Neural cell (in vitro differentiated cells): ENCODE data around the gene SLC44A1. TPM values are rescaled to one million over a fixed set of nuclear protein-coding genes. Genes with fewer than 3 reads are reported as not detected.

ENCODE experiments used
- H2AFZ ChIP-seq: fragments of 200-600, 300-800 bp; sonication (generic), shearing (Covaris generic); 2 replicates; pipeline ENCODE4 v1.6.0; 2014; ENCODE audit warnings: low read depth, mild to moderate bottlenecking, antibody characterized with exemption, low read length, moderate library complexity
- H3F3A ChIP-seq: fragments of 200-600 bp; shearing (Covaris generic); 2 replicates; pipeline ENCODE4 v1.6.1; 2016; ENCODE audit warnings: mild to moderate bottlenecking, moderate library complexity, mixed read lengths, antibody characterized with exemption, low read length; ENCODE audit not compliant: insufficient read depth, poor library complexity, severe bottlenecking
- H3K27ac ChIP-seq: fragments of 200-600, 300-800 bp; sonication (generic), shearing (Covaris generic); 2 replicates; pipeline ENCODE4 v1.5.1; 2014; ENCODE audit warnings: mild to moderate bottlenecking, low read length, moderate library complexity
- H3K27me3 ChIP-seq: fragments of 300-800, 200-600 bp; sonication (generic), shearing (Covaris generic); 2 replicates; pipeline ENCODE4 v1.6.0; 2014; ENCODE audit warnings: mild to moderate bottlenecking, low read depth, low read length, moderate library complexity; ENCODE audit not compliant: insufficient read depth
- H3K36me3 ChIP-seq: fragments of 300-800, 200-600 bp; sonication (generic), shearing (Covaris generic); 2 replicates; pipeline ENCODE4 v1.5.1; 2014; ENCODE audit warnings: mild to moderate bottlenecking, antibody characterized with exemption, low read length, moderate library complexity; ENCODE audit not compliant: insufficient read depth
- H3K4me2 ChIP-seq: fragments of 300-800, 200-600 bp; sonication (generic), shearing (Covaris generic); 2 replicates; pipeline ENCODE4 v1.6.0; 2014; ENCODE audit warnings: mild to moderate bottlenecking, low read length
- H3K4me3 ChIP-seq: fragments of 300-800, 200-600 bp; sonication (generic), shearing (Covaris generic); 2 replicates; pipeline ENCODE4 v1.5.1; 2014; ENCODE audit warnings: mild to moderate bottlenecking, low read length, moderate library complexity
- H3K79me2 ChIP-seq: fragments of 200-600 bp; shearing (Covaris generic); replicated peaks from 2 replicates; pipeline ENCODE4 v1.6.0; 2014; ENCODE audit warnings: mild to moderate bottlenecking, low read length, moderate library complexity; ENCODE audit not compliant: insufficient read depth
- H3K9ac ChIP-seq: fragments of 300-800, 200-600 bp; sonication (generic), shearing (Covaris generic); 2 replicates; pipeline ENCODE4 v1.6.1; 2016; ENCODE audit warnings: mild to moderate bottlenecking, low read length, mixed read lengths
- H3K9me2 ChIP-seq: fragments of 200-600 bp; shearing (Covaris generic); 2 replicates; pipeline ENCODE4 v1.6.1; 2016; ENCODE audit warnings: mild to moderate bottlenecking, low read length, mixed read lengths; ENCODE audit not compliant: insufficient read depth
- H3K9me3 ChIP-seq: fragments of 200-600, 300-800 bp; sonication (generic), shearing (Covaris generic); 2 replicates; pipeline ENCODE4 v1.6.1; 2016; ENCODE audit warnings: mild to moderate bottlenecking, mixed run types, low read length, moderate library complexity, mixed read lengths
- H4K20me1 ChIP-seq: fragments of 200-600 bp; shearing (Covaris generic); 2 replicates; pipeline ENCODE4 v1.6.1; 2016; ENCODE audit warnings: mild to moderate bottlenecking, mixed run types; ENCODE audit not compliant: insufficient read depth
- EP300 ChIP-seq: fragments of 450-650 bp; conservative IDR thresholded peaks from 2 replicates; pipeline ENCODE4 v1.6.1; 2014; ENCODE audit warnings: antibody characterized with exemption, mild to moderate bottlenecking, moderate library complexity; ENCODE audit not compliant: poor library complexity, severe bottlenecking
- EZH2 ChIP-seq: fragments of 200-600, 300-800 bp; shearing (Covaris generic), sonication (generic); IDR thresholded peaks from 2 replicates; pipeline ENCODE4 v1.6.1; 2014; ENCODE audit warnings: antibody characterized with exemption, low read length, borderline replicate concordance, mild to moderate bottlenecking; ENCODE audit not compliant: insufficient read depth, poor library complexity, severe bottlenecking
- MXI1 ChIP-seq: fragments of 450-650 bp; conservative IDR thresholded peaks from 2 replicates; pipeline ENCODE4 v1.6.1; 2014; ENCODE audit warnings: antibody characterized with exemption, mild to moderate bottlenecking; ENCODE audit not compliant: poor library complexity, severe bottlenecking
- POLR2AphosphoS5 ChIP-seq: IDR thresholded peaks from 2 replicates; pipeline ENCODE4 v1.6.1; 2012
- RAD21 ChIP-seq: fragments of 450-650 bp; conservative IDR thresholded peaks from 2 replicates; pipeline ENCODE4 v1.6.1; 2014; ENCODE audit warnings: antibody characterized with exemption, mild to moderate bottlenecking, moderate library complexity
- SMC3 ChIP-seq: fragments of 450-650 bp; conservative IDR thresholded peaks from 2 replicates; pipeline ENCODE4 v1.6.1; 2014; ENCODE audit warnings: antibody characterized with exemption, mild to moderate bottlenecking, moderate library complexity; ENCODE audit not compliant: poor library complexity
- TAF1 ChIP-seq: IDR thresholded peaks from 2 replicates; pipeline ENCODE4 v1.6.1; 2012; ENCODE audit warnings: low read depth
- polyA minus RNA-seq: library from RNA; depleted of rRNA, polyadenylated mRNA; stranded (reverse); fragments of >200 nt; gene quantifications from 2 replicates; pipeline ENCODE4 v1.2.3, GENCODE V29; 2014
- polyA plus RNA-seq: library from polyadenylated mRNA; depleted of rRNA; stranded (reverse); fragments of >200 nt; gene quantifications from 2 replicates; pipeline ENCODE4 v1.2.3, GENCODE V29; 2014
- TF ChIP-seq, protein P1 (sequence below): fragments of 450-650 bp; IDR thresholded peaks from 2 replicates; pipeline ENCODE4 v1.5.1; 2014; ENCODE audit warnings: antibody characterized with exemption, mild to moderate bottlenecking, moderate library complexity; ENCODE audit not compliant: poor library complexity, severe bottlenecking
- TF ChIP-seq, protein P2 (sequence below): IDR thresholded peaks from 2 replicates; pipeline ENCODE4 v1.6.1; 2012; ENCODE audit warnings: borderline replicate concordance

Gene SLC44A1
- polyA plus RNA-seq (3.9 TPM in 2 replicates), polyA minus RNA-seq (10.2 and 10.7 TPM in 2 replicates)

DNA sequence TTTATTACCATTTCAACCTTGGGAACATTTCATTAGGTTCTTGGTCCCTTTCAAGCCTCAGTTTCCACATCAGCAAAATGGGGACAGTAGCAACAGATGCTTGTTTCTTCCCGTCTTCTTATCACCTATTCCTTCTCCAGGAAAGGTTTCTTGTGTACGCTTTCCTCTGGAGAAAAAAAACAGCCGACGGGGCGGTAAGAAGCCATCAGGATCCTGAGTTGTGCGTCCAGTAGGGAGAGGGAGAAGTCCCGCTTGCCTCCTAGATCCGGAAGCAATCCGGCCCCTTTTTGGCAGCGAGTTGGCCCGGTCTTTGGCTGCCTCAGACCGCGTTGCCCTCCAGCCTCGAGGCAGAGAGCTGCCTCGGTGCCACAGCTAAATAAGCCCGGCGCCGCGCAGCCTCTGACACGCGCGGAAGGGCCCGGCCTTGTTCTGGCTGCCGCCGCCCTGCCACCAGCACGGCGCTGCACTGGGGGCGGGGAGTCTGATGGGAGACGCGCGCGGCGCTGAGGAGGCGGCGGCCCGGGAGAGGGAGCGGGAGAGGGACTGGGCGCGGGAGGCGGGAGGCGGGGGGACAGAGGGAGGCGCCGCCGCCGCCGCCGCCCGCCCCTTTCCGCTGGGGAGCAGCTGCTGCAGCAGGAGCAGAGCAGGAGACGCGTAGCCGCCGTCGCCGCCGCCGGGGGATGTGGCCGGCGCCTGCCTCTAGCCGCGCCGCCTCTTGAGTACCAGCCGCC, at the start of gene SLC44A1:
Gene SLC44A1 (plus strand): TSS at position 649 of the 731 bp plus-strand sequence. CDS start 218 bp downstream, outside the sequence.
- Histone ChIP-seq H3K27ac (peak within 1 kb of the TSS; percentile 19), H3K27me3 (peaks cover 10% of the 10 kb centered on the region)
- TF ChIP-seq, protein P1, sequence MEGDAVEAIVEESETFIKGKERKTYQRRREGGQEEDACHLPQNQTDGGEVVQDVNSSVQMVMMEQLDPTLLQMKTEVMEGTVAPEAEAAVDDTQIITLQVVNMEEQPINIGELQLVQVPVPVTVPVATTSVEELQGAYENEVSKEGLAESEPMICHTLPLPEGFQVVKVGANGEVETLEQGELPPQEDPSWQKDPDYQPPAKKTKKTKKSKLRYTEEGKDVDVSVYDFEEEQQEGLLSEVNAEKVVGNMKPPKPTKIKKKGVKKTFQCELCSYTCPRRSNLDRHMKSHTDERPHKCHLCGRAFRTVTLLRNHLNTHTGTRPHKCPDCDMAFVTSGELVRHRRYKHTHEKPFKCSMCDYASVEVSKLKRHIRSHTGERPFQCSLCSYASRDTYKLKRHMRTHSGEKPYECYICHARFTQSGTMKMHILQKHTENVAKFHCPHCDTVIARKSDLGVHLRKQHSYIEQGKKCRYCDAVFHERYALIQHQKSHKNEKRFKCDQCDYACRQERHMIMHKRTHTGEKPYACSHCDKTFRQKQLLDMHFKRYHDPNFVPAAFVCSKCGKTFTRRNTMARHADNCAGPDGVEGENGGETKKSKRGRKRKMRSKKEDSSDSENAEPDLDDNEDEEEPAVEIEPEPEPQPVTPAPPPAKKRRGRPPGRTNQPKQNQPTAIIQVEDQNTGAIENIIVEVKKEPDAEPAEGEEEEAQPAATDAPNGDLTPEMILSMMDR = no peak
- peak; percentile 20 for TF ChIP-seq RAD21
- TF ChIP-seq MXI1 = peak; percentile 44
- TF ChIP-seq SMC3 = peak; percentile 30
- TF ChIP-seq, protein P2, sequence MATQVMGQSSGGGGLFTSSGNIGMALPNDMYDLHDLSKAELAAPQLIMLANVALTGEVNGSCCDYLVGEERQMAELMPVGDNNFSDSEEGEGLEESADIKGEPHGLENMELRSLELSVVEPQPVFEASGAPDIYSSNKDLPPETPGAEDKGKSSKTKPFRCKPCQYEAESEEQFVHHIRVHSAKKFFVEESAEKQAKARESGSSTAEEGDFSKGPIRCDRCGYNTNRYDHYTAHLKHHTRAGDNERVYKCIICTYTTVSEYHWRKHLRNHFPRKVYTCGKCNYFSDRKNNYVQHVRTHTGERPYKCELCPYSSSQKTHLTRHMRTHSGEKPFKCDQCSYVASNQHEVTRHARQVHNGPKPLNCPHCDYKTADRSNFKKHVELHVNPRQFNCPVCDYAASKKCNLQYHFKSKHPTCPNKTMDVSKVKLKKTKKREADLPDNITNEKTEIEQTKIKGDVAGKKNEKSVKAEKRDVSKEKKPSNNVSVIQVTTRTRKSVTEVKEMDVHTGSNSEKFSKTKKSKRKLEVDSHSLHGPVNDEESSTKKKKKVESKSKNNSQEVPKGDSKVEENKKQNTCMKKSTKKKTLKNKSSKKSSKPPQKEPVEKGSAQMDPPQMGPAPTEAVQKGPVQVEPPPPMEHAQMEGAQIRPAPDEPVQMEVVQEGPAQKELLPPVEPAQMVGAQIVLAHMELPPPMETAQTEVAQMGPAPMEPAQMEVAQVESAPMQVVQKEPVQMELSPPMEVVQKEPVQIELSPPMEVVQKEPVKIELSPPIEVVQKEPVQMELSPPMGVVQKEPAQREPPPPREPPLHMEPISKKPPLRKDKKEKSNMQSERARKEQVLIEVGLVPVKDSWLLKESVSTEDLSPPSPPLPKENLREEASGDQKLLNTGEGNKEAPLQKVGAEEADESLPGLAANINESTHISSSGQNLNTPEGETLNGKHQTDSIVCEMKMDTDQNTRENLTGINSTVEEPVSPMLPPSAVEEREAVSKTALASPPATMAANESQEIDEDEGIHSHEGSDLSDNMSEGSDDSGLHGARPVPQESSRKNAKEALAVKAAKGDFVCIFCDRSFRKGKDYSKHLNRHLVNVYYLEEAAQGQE = peak; percentile 30
- peak; percentile 70 for TF ChIP-seq EP300
- peak; percentile 77 for TF ChIP-seq TAF1
- no peak for TF ChIP-seq EZH2
- peak; percentile 64 for TF ChIP-seq POLR2AphosphoS5

DNA sequence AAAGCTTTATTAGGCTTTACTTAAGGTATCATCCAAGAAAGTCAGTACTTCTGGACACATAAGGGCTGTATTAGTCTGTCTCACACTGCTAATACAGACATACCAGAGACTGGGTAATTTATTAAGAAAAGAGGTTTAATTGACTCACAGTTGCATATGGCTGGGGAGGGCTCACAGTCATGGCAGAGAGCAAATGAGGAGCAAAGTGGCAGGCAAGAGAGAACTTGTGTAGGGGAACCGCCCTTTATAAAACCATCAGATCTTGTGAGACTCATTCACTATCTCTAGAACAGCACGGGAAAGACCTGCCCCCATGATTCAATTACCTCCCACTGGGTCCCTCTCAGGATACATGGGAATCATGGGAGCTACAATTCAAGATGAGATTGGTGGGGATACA, 49.2 kb upstream of the SLC44A1 start:
- Histone ChIP-seq H3K9me3 (no peaks in the 10 kb centered on the region), H3K4me2 (no peak overlapping the region), H4K20me1 (no peaks in the 10 kb centered on the region)

More for the DNA sequence above, at the start of gene SLC44A1:
- no peaks in the 10 kb centered on the region for H4K20me1 ChIP-seq
- H3K36me3 ChIP-seq = no peaks in the 10 kb centered on the region
- no peaks in the 10 kb centered on the region for H3F3A ChIP-seq
- H3K4me2 ChIP-seq = peak within 1 kb of the TSS; percentile 76
- no peaks in the 10 kb centered on the region for H3K9me3 ChIP-seq
- H3K9me2 ChIP-seq = no peaks in the 10 kb centered on the region
- H3K79me2 ChIP-seq = peaks cover 2% of the 10 kb centered on the region
- peak within 1 kb of the TSS; percentile 92 for H3K4me3 ChIP-seq
- peak within 1 kb of the TSS; percentile 74 for H3K9ac ChIP-seq
- H2AFZ ChIP-seq = peak within 1 kb of the TSS; percentile 78

More for the DNA sequence above, 49.2 kb upstream of the SLC44A1 start:
- Histone ChIP-seq H3K9ac (no peak overlapping the region), H2AFZ (no peak overlapping the region), H3K36me3 (no peaks in the 10 kb centered on the region), H3K27me3 (no peaks in the 10 kb centered on the region), H3K9me2 (no peaks in the 10 kb centered on the region), H3K4me3 (no peak overlapping the region), H3K27ac (no peak overlapping the region), H3F3A (no peaks in the 10 kb centered on the region), H3K79me2 (no peaks in the 10 kb centered on the region)
- TF ChIP-seq SMC3 = no peak
- no peak for TF ChIP-seq RAD21
- no peak for TF ChIP-seq POLR2AphosphoS5
- TF ChIP-seq, protein P1 = no peak
- TF ChIP-seq MXI1 = no peak
- TF ChIP-seq EZH2 = no peak
- no peak for TF ChIP-seq EP300
- TF ChIP-seq TAF1 = no peak
- TF ChIP-seq, protein P2 = no peak
